Measurements from ENCODE around the gene AKR1C2.
"Not testable (repeated sequence)": the region's sequence is repeated elsewhere in the genome, so short reads cannot be mapped to it uniquely, and the experiment has no call there.

Gene AKR1C2

GRCh38 chr10:4953405-4953804 lies 50.3 kb downstream of the AKR1C2 start:
- DNase-seq, result no peak

- not testable (repeated sequence) for DNase-seq
Measured at GRCh38 chr10:4951512-4952162, 52.0 kb downstream of the AKR1C2 start.

GRCh38 chr10:4947635-4948596 lies 55.7 kb downstream of the AKR1C2 start:
- no peak for DNase-seq

GRCh38 chr10:4947039-4947634 lies 56.5 kb downstream of the AKR1C2 start:
- no peak for DNase-seq

- DNase-seq, result no peak
Measured at GRCh38 chr10:4945766-4946717, 57.6 kb downstream of the AKR1C2 start.

- DNase-seq, result no peak
Measured at GRCh38 chr10:4944841-4945240, 58.8 kb downstream of the AKR1C2 start.

GRCh38 chr10:4943821-4944220 lies 59.8 kb downstream of the AKR1C2 start:
- DNase-seq, result no peak

- not testable (repeated sequence) for DNase-seq
Measured at GRCh38 chr10:4943416-4943815, 60.2 kb downstream of the AKR1C2 start.

GRCh38 chr10:4942931-4943330 lies 60.7 kb downstream of the AKR1C2 start:
- not testable (repeated sequence) for DNase-seq

- DNase-seq, result no peak
Measured at GRCh38 chr10:4941540-4942330, 61.9 kb downstream of the AKR1C2 start.

- not testable (repeated sequence) for DNase-seq
Measured at GRCh38 chr10:4940909-4941308, 62.7 kb downstream of the AKR1C2 start.

- DNase-seq, result not testable (repeated sequence)
Measured at GRCh38 chr10:4940073-4940428, 63.6 kb downstream of the AKR1C2 start.

GRCh38 chr10:4939224-4940072 lies 64.2 kb downstream of the AKR1C2 start:
- no peak for DNase-seq
